Activated naive CD8-positive, alpha-beta T cell (primary cell): ENCODE results near the gene RPL28.

Experiments used
- H3K27ac Mint-ChIP-seq: one replicate; pipeline ENCODE4 v1.8.0; 2021; ENCODE audit warnings: mixed read lengths
- H3K27me3 Mint-ChIP-seq: one replicate; pipeline ENCODE4 v1.8.0; 2021; ENCODE audit warnings: mixed read lengths
- H3K36me3 Mint-ChIP-seq: one replicate; pipeline ENCODE4 v1.8.0; 2021; ENCODE audit warnings: mixed read lengths
- H3K4me1 Mint-ChIP-seq: one replicate; pipeline ENCODE4 v1.8.0; 2021; ENCODE audit warnings: low read depth, mixed read lengths
- H3K4me3 Mint-ChIP-seq: one replicate; pipeline ENCODE4 v1.8.0; 2021; ENCODE audit warnings: mild to moderate bottlenecking, mixed read lengths
- H3K9me3 Mint-ChIP-seq: one replicate; pipeline ENCODE4 v1.8.0; 2021; ENCODE audit warnings: low read depth, mixed read lengths

The RPL28 gene

GRCh38 chr19:55377356-55378131, 8.2 kb upstream of the RPL28 start:
- Mint-ChIP-seq H3K36me3 (peaks cover 4% of the 10 kb centered on the region), H3K4me1 (peaks cover 15% of the 10 kb centered on the region)

DNA sequence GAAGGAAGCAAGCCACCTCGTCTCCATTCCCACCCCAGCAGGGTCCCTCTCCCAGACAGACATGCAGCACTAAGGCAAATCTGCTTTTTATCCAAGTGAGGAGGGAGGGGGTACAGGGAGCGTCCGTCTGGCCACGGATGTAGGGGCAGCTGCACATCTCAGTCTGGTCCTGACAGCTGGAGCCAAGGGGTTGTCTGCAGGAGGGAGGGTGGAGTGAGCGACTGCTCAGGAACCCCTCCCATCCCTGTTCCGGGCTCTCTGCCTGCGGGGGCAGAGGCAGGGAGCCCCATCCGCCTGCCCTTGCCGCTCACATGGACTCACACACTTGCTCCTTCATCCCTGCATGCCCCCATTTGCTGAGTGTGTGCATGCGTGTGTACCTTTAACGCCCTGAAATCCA, 6.6 kb upstream of the RPL28 start:
- Mint-ChIP-seq H3K9me3 (no peaks in the 10 kb centered on the region), H3K4me3 (no peak overlapping the region), H3K27ac (no peak overlapping the region), H3K36me3 (peaks cover 4% of the 10 kb centered on the region), H3K27me3 (no peaks in the 10 kb centered on the region), H3K4me1 (peaks cover 17% of the 10 kb centered on the region)

More at GRCh38 chr19:55377356-55378131, 8.2 kb upstream of the RPL28 start:
- no peak overlapping the region for H3K4me3 Mint-ChIP-seq
- no peak overlapping the region for H3K27ac Mint-ChIP-seq
- peaks cover 3% of the 10 kb centered on the region for H3K27me3 Mint-ChIP-seq
- no peaks in the 10 kb centered on the region for H3K9me3 Mint-ChIP-seq

DNA sequence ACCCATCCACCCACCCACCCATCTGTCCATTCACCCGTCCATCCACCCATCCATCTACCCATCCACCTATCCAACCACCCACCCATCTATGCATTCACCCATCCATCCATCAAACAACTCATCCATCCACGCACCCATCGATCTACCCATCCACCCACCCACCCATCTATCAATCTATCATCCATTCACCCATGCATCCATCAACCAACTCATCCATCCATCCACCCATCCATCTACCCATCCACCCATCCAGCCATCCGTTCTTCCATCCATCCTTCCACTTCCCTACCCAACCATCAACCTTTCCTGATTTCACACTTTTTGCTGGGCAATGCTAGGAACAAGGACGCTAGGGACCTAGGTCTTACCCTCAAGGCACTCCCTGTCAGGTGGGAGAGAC, 3.7 kb upstream of the RPL28 start:
- H3K4me1 Mint-ChIP-seq: peaks cover 25% of the 10 kb centered on the region
- H3K4me3 Mint-ChIP-seq: peak overlapping the region; percentile 88
- H3K27ac Mint-ChIP-seq: no peak overlapping the region
- no peaks in the 10 kb centered on the region for H3K9me3 Mint-ChIP-seq
- H3K36me3 Mint-ChIP-seq: peaks cover 13% of the 10 kb centered on the region
- no peaks in the 10 kb centered on the region for H3K27me3 Mint-ChIP-seq

GRCh38 chr19:55382522-55383054, 3.1 kb upstream of the RPL28 start:
- peak overlapping the region; percentile 88 for H3K4me3 Mint-ChIP-seq
- peaks cover 27% of the 10 kb centered on the region for H3K4me1 Mint-ChIP-seq
- H3K27me3 Mint-ChIP-seq: no peaks in the 10 kb centered on the region
- H3K36me3 Mint-ChIP-seq: peaks cover 13% of the 10 kb centered on the region
- H3K9me3 Mint-ChIP-seq: no peaks in the 10 kb centered on the region
- H3K27ac Mint-ChIP-seq: peak overlapping the region; percentile 93

DNA sequence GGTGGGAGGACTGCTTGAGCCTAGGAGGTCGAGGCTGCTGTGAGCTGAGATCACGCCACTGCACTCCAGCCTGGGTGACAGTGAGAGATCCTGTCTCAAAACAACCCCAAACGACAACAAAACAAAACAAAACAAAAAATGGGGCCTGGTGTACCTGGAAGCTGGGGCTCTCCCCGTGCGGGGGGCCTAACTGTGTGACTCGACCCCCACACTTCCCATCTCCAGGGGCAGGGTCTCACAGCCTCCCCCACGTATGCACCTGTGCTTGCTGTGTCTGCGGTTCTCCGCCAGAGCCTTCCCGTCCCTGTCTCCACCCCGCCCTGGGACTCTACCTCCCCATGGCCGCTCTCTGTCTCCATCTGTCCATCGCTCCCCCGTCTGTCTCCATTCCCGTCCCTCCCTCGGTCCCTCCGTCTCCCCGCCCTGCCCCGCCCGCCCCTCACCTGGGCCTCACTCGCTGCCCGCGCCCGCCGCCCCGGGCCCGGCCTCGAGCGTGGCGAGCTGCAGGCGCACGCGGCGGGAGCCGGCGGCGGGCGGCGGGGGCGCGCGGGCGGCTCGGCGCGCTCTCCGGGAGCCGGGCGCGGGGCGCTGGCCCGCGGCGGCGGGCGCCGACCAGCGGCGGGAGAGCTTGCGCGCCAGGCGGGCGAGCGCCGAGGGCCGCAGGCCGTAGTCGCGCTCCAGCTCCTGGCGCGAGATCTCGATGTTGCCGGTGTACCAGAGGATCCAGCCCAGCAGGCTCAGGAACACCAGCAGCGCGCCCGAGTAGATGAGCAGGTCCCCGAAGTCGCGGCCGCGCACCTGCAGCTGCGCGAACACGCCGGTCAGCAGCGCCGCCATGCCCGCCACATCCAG, 2.2 kb upstream of the RPL28 start:
- H3K27me3 Mint-ChIP-seq: no peaks in the 10 kb centered on the region
- H3K4me3 Mint-ChIP-seq: peak overlapping the region; percentile 88
- H3K9me3 Mint-ChIP-seq: no peaks in the 10 kb centered on the region
- H3K4me1 Mint-ChIP-seq: peaks cover 34% of the 10 kb centered on the region
- peak overlapping the region; percentile 93 for H3K27ac Mint-ChIP-seq
- H3K36me3 Mint-ChIP-seq: peaks cover 13% of the 10 kb centered on the region

- H3K4me1 Mint-ChIP-seq: peaks cover 40% of the 10 kb centered on the region
Measured at GRCh38 chr19:55384131-55384919, 1.4 kb upstream of the RPL28 start, which contains the start of gene TMEM238. TMEM238 (minus strand) TSS chr19:55384292; CDS start chr19:55384259, 33 bp downstream.

DNA sequence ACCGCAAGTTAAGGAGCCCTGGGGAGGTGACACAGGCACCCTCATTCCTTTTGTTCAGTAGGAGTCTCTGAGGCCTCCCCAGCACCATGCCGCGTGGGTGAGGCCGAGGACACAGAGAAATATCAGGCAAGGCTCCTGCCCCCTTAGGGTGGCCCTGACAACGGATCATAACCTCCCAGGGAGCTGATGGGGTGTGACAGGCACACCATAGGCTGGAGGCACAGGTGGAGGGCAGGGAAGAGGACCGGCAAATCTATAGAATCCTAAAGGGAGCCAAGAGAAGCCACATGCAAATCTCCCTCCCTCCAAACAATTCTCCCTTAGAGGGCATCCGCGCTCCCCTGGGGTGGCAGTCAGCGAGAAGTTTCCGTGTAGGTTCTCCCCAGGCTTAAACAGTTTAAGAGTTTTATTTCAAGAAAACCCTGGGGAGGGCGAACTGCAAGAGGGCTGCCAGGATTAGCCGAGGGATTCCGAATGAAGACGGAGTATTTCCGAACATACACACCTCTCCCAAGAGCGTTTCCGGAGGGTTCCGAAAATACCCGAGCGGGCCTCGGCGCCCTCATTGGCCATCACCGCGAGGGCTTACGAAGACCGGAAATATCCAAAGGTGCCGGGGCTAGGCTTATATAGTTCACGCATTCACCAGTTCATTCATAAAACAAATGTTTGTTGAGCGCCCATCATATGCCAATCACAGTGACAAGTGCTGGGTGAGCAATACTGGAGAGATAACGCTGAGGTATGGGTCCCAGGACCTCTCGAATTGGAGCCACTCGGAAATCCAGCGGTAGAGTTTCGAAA, 610 bp upstream of the RPL28 start:
- no peaks in the 10 kb centered on the region for H3K9me3 Mint-ChIP-seq
- H3K27ac Mint-ChIP-seq: peak overlapping the region; percentile 99
- peaks cover 13% of the 10 kb centered on the region for H3K36me3 Mint-ChIP-seq
- H3K4me1 Mint-ChIP-seq: peaks cover 47% of the 10 kb centered on the region
- no peaks in the 10 kb centered on the region for H3K27me3 Mint-ChIP-seq
- peak overlapping the region; percentile 98 for H3K4me3 Mint-ChIP-seq

More at GRCh38 chr19:55384131-55384919, 1.4 kb upstream of the RPL28 start, which contains the start of gene TMEM238:
- no peaks in the 10 kb centered on the region for H3K27me3 Mint-ChIP-seq
- peak within 1 kb of the TSS; percentile 99 for H3K27ac Mint-ChIP-seq
- H3K9me3 Mint-ChIP-seq: no peaks in the 10 kb centered on the region
- peaks cover 13% of the 10 kb centered on the region for H3K36me3 Mint-ChIP-seq
- H3K4me3 Mint-ChIP-seq: peak within 1 kb of the TSS; percentile 98

DNA sequence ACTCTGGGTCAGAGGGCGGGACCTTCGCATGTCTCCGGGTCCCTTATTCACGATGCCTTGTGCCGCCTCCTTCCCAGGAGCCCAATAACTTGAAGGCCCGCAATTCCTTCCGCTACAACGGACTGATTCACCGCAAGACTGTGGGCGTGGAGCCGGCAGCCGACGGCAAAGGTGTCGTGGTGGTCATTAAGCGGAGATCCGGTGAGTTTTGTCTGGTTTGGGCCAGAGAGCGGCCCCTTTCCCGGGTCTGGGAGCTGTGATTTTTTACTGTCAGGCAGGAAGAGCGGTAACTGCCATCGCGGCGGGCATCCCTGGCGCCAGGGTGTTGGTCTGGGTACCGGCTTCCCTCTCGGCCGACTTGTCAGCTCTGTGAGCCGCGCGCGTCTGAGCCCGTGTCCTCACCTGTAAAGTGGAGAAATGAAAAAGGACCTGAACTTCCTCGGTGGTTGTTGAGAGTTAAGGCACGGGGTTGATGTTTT, 800 bp downstream of the RPL28 start:
- Mint-ChIP-seq H3K27me3 (no peaks in the 10 kb centered on the region), H3K4me3 (peak overlapping the region; percentile 98), H3K4me1 (peaks cover 53% of the 10 kb centered on the region), H3K36me3 (peaks cover 13% of the 10 kb centered on the region), H3K27ac (peak overlapping the region; percentile 99), H3K9me3 (no peaks in the 10 kb centered on the region)

- Mint-ChIP-seq H3K27me3 (no peaks in the 10 kb centered on the region), H3K36me3 (peaks cover 11% of the 10 kb centered on the region), H3K27ac (peak overlapping the region; percentile 99), H3K9me3 (no peaks in the 10 kb centered on the region), H3K4me1 (peaks cover 46% of the 10 kb centered on the region), H3K4me3 (peak overlapping the region; percentile 98)
Measured at GRCh38 chr19:55387736-55388497, 2.2 kb downstream of the RPL28 start.

GRCh38 chr19:55389386-55390317, 3.9 kb downstream of the RPL28 start:
- H3K9me3 Mint-ChIP-seq: no peaks in the 10 kb centered on the region
- H3K4me1 Mint-ChIP-seq: peaks cover 38% of the 10 kb centered on the region
- H3K36me3 Mint-ChIP-seq: peaks cover 11% of the 10 kb centered on the region

DNA sequence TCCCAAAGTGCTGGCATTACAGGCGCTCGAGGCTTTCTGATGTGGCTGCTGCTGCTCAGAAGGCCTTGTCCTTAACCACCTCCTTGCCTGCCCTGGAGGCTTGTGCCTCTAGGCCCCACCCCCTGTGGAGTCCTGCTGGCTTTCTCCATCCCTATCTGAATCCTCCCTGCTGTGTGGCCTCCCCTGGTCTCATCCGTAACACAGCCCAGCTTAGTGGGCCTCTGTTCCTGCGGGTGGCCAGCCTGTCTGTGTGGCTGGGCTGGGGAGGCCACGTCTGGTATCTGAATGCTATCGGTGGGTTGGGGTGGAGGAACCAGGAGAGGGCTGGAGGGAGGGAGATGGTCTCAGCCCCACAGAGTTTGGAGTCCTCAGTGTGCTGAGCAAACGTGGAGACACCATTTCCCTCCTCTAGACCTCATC, 4.7 kb downstream of the RPL28 start:
- Mint-ChIP-seq H3K4me1 (peaks cover 35% of the 10 kb centered on the region), H3K36me3 (peaks cover 11% of the 10 kb centered on the region)

More at GRCh38 chr19:55389386-55390317, 3.9 kb downstream of the RPL28 start:
- peak overlapping the region; percentile 72 for H3K27ac Mint-ChIP-seq
- no peaks in the 10 kb centered on the region for H3K27me3 Mint-ChIP-seq
- H3K4me3 Mint-ChIP-seq: peak overlapping the region; percentile 98

DNA sequence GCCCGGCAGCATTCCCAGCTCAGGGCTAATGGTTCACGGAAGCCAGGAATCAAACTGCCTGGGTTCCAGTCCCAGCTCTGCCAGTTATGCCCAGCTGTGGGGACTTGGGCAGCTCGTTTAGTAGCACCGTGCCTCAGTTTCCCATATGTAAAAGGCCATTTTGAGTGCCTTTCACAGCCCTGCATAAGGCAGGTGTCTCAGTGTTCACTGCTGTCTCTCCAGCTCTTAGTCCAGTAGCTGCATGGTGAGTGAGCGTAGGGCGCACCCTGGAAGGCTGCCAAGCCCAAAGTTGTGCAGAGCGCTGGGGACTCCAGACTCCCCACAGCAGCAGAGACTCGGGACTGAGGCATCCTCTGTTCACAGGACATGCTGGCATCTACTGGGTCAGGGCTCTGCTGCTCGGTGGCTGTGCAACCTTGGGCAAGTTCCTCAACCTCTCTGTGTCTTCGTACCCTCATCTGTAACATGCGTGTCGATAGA, 5.5 kb downstream of the RPL28 start:
- Mint-ChIP-seq H3K4me3 (no peak overlapping the region), H3K27me3 (no peaks in the 10 kb centered on the region), H3K36me3 (peaks cover 8% of the 10 kb centered on the region), H3K27ac (peak overlapping the region; percentile 16), H3K9me3 (no peaks in the 10 kb centered on the region), H3K4me1 (peaks cover 35% of the 10 kb centered on the region)

More for the DNA sequence above, 4.7 kb downstream of the RPL28 start:
- Mint-ChIP-seq H3K27me3 (no peaks in the 10 kb centered on the region), H3K27ac (peak overlapping the region; percentile 77), H3K4me3 (peak overlapping the region; percentile 73), H3K9me3 (no peaks in the 10 kb centered on the region)
